WTC11 (cell line): ENCODE measurements around the gene KIR3DL1. TPM values are rescaled to one million over a fixed set of nuclear protein-coding genes. Genes with fewer than 3 reads are reported as not detected.

ENCODE experiments used
- ATAC-seq: fragments of 200-7000 bp; cut with Tn5 transposase; 2 replicates; pipeline ENCODE4 v1.10.0; 2021; ENCODE audit warnings: mild to moderate bottlenecking, moderate library complexity
- CTCF ChIA-PET: fragments of 300-600 bp; sonication (Branson Sonifier 250); formaldehyde crosslinking; loops from one replicate; lab custom pipeline; 2021; ENCODE audit warnings: antibody characterized with exemption; lab: Charles Lee
- POLR2A ChIA-PET: fragments of 350-600 bp; sonication (Branson Sonifier 250); formaldehyde crosslinking; loops from one replicate; lab custom pipeline; 2021; ENCODE audit warnings: antibody characterized with exemption; lab: Charles Lee
- DNase-seq: peaks from one replicate; pipeline ENCODE4 v3.0.0; 2021; ENCODE audit warnings: low spot score
- H3K27ac Mint-ChIP-seq: 2 replicates; pipeline ENCODE4 v1.8.0; 2021; ENCODE audit warnings: mixed read lengths
- H3K27me3 Mint-ChIP-seq: 2 replicates; pipeline ENCODE4 v1.8.0; 2021; ENCODE audit warnings: low read depth, mild to moderate bottlenecking, moderate library complexity, mixed read lengths
- H3K36me3 Mint-ChIP-seq: 2 replicates; pipeline ENCODE4 v1.8.0; 2021; ENCODE audit warnings: mixed read lengths
- H3K4me1 Mint-ChIP-seq: 2 replicates; pipeline ENCODE4 v1.8.0; 2022; ENCODE audit warnings: mixed read lengths
- H3K4me3 Mint-ChIP-seq: 2 replicates; pipeline ENCODE4 v1.8.0; 2021; ENCODE audit warnings: mild to moderate bottlenecking, moderate library complexity, mixed read lengths
- H3K9me3 Mint-ChIP-seq: 2 replicates; pipeline ENCODE4 v1.8.0; 2021; ENCODE audit warnings: mixed read lengths
- CREM ChIP-seq: sonication (generic); formaldehyde crosslinking; IDR thresholded peaks from 2 replicates; pipeline ENCODE4 v1.8.1; 2022; ENCODE audit warnings: mild to moderate bottlenecking, missing genetic modification reagents, moderate library complexity
- GTF2I ChIP-seq: fragments of 250-450 bp; sonication (Bioruptor Pico); conservative IDR thresholded peaks from 2 replicates; pipeline ENCODE4 v1.4.0; 2021; ENCODE audit warnings: mild to moderate bottlenecking
- HMGA2 ChIP-seq: fragments of 250-450 bp; sonication (Bioruptor Pico); IDR thresholded peaks from 2 replicates; pipeline ENCODE4 v1.4.0; 2021; ENCODE audit warnings: mild to moderate bottlenecking, moderate library complexity
- SMAD3 ChIP-seq: sonication (generic); formaldehyde crosslinking; IDR thresholded peaks from 2 replicates; pipeline ENCODE4 v1.8.0; 2022; ENCODE audit warnings: missing genetic modification reagents, mild to moderate bottlenecking, borderline replicate concordance
- TEAD4 ChIP-seq: sonication (generic); formaldehyde crosslinking; IDR thresholded peaks from 2 replicates; pipeline ENCODE4 v1.8.0; 2022; ENCODE audit warnings: mild to moderate bottlenecking, missing genetic modification reagents
- TP53 ChIP-seq: sonication (generic); formaldehyde crosslinking; IDR thresholded peaks from 2 replicates; pipeline ENCODE4 v1.8.1; 2023; ENCODE audit warnings: mild to moderate bottlenecking, missing genetic modification reagents
- ZBTB21 ChIP-seq: sonication (generic); formaldehyde crosslinking; IDR thresholded peaks from 2 replicates; pipeline ENCODE4 v1.8.1; 2023; ENCODE audit warnings: mild to moderate bottlenecking, missing genetic modification reagents, borderline replicate concordance
- ZNF121 ChIP-seq: sonication (generic); formaldehyde crosslinking; IDR thresholded peaks from 2 replicates; pipeline ENCODE4 v1.8.0; 2023; ENCODE audit warnings: missing genetic modification reagents
- ZNF138 ChIP-seq: sonication (generic); formaldehyde crosslinking; conservative IDR thresholded peaks from 2 replicates; pipeline ENCODE4 v1.8.1; 2022; ENCODE audit warnings: mild to moderate bottlenecking, moderate library complexity, missing genetic modification reagents
- ZNF232 ChIP-seq: sonication (generic); formaldehyde crosslinking; IDR thresholded peaks from 2 replicates; pipeline ENCODE4 v1.8.0; 2022; ENCODE audit warnings: mild to moderate bottlenecking, missing genetic modification reagents
- ZNF317 ChIP-seq: sonication (generic); formaldehyde crosslinking; IDR thresholded peaks from 2 replicates; pipeline ENCODE4 v1.8.1; 2023; ENCODE audit warnings: low read depth, mild to moderate bottlenecking, moderate library complexity, missing genetic modification reagents, borderline replicate concordance
- ZNF423 ChIP-seq: fragments of 250-450 bp; sonication (Bioruptor Pico); IDR thresholded peaks from 2 replicates; pipeline ENCODE4 v2.1.2; 2022; ENCODE audit warnings: mild to moderate bottlenecking, moderate library complexity
- total RNA-seq: library from RNA; stranded (reverse); gene quantifications from 3 replicates; pipeline ENCODE4 v1.2.3, GENCODE V29; 2021
- TF ChIP-seq, protein P1 (sequence below): sonication (generic); formaldehyde crosslinking; IDR thresholded peaks from 2 replicates; pipeline ENCODE4 v1.8.0; 2023; ENCODE audit warnings: mild to moderate bottlenecking, missing genetic modification reagents
- TF ChIP-seq, protein P2 (sequence below): sonication (generic); formaldehyde crosslinking; IDR thresholded peaks from 2 replicates; pipeline ENCODE4 v1.8.1; 2022; ENCODE audit warnings: mild to moderate bottlenecking, moderate library complexity, missing genetic modification reagents
- TF ChIP-seq, protein P3 (sequence below): fragments of 250-450 bp; sonication (Bioruptor Pico); IDR thresholded peaks from 2 replicates; pipeline ENCODE4 v1.9.0; 2021; ENCODE audit warnings: mild to moderate bottlenecking, borderline replicate concordance
- TF ChIP-seq, protein P4 (sequence below): sonication (generic); formaldehyde crosslinking; IDR thresholded peaks from 2 replicates; pipeline ENCODE4 v1.8.1; 2022; ENCODE audit warnings: low read depth, mild to moderate bottlenecking, moderate library complexity, missing genetic modification reagents, borderline replicate concordance
- TF ChIP-seq, protein P5 (sequence below): sonication (generic); formaldehyde crosslinking; IDR thresholded peaks from 2 replicates; pipeline ENCODE4 v1.8.0; 2022; ENCODE audit warnings: mild to moderate bottlenecking, missing genetic modification reagents
- TF ChIP-seq, protein P6 (sequence below): sonication (generic); formaldehyde crosslinking; IDR thresholded peaks from 2 replicates; pipeline ENCODE4 v1.8.1; 2022; ENCODE audit warnings: mild to moderate bottlenecking, missing genetic modification reagents, moderate library complexity, borderline replicate concordance
- TF ChIP-seq, protein P7 (sequence below): sonication (generic); formaldehyde crosslinking; conservative IDR thresholded peaks from 2 replicates; pipeline ENCODE4 v1.8.1; 2022; ENCODE audit warnings: mild to moderate bottlenecking, missing genetic modification reagents

The KIR3DL1 gene
- total RNA-seq, 1 experiment from 2014 or later, result not detected

DNA sequence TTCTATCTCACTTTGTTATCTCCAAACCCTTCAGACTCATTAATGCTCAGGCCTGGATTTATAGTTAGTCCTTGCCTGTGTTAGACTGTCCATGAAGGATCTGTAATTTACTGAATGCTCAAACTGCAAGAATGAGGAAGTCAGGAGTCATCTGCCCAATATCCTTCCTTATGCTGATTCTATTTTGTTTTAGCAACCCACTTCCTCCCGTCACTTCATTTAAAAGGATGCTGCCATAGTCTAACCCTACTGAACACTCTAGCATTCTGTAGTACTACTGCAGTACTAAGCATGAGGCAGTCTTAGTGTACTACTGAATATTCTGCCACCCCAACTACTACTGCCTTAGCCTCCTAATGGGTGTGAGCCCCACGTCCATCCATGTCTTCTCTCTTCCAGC, 59.2 kb downstream of the KIR3DL1 start (continued):
- TF ChIP-seq, protein P1, sequence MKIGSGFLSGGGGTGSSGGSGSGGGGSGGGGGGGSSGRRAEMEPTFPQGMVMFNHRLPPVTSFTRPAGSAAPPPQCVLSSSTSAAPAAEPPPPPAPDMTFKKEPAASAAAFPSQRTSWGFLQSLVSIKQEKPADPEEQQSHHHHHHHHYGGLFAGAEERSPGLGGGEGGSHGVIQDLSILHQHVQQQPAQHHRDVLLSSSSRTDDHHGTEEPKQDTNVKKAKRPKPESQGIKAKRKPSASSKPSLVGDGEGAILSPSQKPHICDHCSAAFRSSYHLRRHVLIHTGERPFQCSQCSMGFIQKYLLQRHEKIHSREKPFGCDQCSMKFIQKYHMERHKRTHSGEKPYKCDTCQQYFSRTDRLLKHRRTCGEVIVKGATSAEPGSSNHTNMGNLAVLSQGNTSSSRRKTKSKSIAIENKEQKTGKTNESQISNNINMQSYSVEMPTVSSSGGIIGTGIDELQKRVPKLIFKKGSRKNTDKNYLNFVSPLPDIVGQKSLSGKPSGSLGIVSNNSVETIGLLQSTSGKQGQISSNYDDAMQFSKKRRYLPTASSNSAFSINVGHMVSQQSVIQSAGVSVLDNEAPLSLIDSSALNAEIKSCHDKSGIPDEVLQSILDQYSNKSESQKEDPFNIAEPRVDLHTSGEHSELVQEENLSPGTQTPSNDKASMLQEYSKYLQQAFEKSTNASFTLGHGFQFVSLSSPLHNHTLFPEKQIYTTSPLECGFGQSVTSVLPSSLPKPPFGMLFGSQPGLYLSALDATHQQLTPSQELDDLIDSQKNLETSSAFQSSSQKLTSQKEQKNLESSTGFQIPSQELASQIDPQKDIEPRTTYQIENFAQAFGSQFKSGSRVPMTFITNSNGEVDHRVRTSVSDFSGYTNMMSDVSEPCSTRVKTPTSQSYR (CRISPR knock-in tag), result no peak
- TF ChIP-seq, protein P2, sequence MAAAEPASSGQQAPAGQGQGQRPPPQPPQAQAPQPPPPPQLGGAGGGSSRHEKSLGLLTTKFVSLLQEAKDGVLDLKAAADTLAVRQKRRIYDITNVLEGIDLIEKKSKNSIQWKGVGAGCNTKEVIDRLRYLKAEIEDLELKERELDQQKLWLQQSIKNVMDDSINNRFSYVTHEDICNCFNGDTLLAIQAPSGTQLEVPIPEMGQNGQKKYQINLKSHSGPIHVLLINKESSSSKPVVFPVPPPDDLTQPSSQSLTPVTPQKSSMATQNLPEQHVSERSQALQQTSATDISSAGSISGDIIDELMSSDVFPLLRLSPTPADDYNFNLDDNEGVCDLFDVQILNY (CRISPR knock-in tag), result no peak
- TF ChIP-seq ZNF423 (CRISPR knock-in tag), result no peak
- TF ChIP-seq CREM (CRISPR knock-in tag), result no peak
- TF ChIP-seq SMAD3 (CRISPR knock-in tag), result no peak
- TF ChIP-seq, protein P3, sequence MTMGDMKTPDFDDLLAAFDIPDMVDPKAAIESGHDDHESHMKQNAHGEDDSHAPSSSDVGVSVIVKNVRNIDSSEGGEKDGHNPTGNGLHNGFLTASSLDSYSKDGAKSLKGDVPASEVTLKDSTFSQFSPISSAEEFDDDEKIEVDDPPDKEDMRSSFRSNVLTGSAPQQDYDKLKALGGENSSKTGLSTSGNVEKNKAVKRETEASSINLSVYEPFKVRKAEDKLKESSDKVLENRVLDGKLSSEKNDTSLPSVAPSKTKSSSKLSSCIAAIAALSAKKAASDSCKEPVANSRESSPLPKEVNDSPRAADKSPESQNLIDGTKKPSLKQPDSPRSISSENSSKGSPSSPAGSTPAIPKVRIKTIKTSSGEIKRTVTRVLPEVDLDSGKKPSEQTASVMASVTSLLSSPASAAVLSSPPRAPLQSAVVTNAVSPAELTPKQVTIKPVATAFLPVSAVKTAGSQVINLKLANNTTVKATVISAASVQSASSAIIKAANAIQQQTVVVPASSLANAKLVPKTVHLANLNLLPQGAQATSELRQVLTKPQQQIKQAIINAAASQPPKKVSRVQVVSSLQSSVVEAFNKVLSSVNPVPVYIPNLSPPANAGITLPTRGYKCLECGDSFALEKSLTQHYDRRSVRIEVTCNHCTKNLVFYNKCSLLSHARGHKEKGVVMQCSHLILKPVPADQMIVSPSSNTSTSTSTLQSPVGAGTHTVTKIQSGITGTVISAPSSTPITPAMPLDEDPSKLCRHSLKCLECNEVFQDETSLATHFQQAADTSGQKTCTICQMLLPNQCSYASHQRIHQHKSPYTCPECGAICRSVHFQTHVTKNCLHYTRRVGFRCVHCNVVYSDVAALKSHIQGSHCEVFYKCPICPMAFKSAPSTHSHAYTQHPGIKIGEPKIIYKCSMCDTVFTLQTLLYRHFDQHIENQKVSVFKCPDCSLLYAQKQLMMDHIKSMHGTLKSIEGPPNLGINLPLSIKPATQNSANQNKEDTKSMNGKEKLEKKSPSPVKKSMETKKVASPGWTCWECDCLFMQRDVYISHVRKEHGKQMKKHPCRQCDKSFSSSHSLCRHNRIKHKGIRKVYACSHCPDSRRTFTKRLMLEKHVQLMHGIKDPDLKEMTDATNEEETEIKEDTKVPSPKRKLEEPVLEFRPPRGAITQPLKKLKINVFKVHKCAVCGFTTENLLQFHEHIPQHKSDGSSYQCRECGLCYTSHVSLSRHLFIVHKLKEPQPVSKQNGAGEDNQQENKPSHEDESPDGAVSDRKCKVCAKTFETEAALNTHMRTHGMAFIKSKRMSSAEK (CRISPR knock-in tag), result no peak
- no peak for TF ChIP-seq ZNF232 (CRISPR knock-in tag)
- no peak for TF ChIP-seq ZBTB21
- no peak for TF ChIP-seq GTF2I (CRISPR knock-in tag)
- no peak for TF ChIP-seq TP53 (CRISPR knock-in tag)
- TF ChIP-seq, protein P4, sequence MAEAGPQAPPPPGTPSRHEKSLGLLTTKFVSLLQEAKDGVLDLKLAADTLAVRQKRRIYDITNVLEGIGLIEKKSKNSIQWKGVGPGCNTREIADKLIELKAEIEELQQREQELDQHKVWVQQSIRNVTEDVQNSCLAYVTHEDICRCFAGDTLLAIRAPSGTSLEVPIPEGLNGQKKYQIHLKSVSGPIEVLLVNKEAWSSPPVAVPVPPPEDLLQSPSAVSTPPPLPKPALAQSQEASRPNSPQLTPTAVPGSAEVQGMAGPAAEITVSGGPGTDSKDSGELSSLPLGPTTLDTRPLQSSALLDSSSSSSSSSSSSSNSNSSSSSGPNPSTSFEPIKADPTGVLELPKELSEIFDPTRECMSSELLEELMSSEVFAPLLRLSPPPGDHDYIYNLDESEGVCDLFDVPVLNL, result no peak
- TF ChIP-seq ZNF121 (CRISPR knock-in tag), result no peak
- TF ChIP-seq, protein P5, sequence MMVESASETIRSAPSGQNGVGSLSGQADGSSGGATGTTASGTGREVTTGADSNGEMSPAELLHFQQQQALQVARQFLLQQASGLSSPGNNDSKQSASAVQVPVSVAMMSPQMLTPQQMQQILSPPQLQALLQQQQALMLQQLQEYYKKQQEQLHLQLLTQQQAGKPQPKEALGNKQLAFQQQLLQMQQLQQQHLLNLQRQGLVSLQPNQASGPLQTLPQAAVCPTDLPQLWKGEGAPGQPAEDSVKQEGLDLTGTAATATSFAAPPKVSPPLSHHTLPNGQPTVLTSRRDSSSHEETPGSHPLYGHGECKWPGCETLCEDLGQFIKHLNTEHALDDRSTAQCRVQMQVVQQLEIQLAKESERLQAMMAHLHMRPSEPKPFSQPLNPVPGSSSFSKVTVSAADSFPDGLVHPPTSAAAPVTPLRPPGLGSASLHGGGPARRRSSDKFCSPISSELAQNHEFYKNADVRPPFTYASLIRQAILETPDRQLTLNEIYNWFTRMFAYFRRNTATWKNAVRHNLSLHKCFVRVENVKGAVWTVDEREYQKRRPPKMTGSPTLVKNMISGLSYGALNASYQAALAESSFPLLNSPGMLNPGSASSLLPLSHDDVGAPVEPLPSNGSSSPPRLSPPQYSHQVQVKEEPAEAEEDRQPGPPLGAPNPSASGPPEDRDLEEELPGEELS, result no peak

DNA sequence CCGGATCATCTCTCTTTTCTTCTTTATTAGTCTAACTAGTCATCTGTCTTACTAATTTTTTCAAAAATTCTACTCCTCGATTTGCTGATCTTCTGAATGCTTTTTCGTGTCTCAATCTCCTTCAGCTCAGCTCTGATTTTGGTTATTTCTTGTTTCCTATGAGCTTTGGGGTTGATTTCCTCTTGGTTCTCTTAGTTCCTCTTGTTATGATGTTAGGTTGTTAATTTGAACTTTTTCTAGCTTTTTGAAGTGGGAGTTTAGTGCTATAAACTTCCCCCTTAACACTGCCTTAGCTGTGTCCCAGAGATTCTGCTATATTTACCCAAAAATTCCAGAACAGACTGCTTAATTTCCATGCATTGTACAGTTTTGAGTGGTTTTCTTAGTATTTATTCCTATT, 61.2 kb downstream of the KIR3DL1 start:
- CTCF ChIA-PET, result no interaction called here
- TF ChIP-seq, protein P6, sequence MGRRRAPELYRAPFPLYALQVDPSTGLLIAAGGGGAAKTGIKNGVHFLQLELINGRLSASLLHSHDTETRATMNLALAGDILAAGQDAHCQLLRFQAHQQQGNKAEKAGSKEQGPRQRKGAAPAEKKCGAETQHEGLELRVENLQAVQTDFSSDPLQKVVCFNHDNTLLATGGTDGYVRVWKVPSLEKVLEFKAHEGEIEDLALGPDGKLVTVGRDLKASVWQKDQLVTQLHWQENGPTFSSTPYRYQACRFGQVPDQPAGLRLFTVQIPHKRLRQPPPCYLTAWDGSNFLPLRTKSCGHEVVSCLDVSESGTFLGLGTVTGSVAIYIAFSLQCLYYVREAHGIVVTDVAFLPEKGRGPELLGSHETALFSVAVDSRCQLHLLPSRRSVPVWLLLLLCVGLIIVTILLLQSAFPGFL (CRISPR knock-in tag), result no peak
- TF ChIP-seq HMGA2 (no peak), ZNF317 (CRISPR knock-in tag) (no peak), TEAD4 (CRISPR knock-in tag) (no peak), CREM (CRISPR knock-in tag) (no peak), ZNF138 (CRISPR knock-in tag) (no peak)
- TF ChIP-seq, protein P7, sequence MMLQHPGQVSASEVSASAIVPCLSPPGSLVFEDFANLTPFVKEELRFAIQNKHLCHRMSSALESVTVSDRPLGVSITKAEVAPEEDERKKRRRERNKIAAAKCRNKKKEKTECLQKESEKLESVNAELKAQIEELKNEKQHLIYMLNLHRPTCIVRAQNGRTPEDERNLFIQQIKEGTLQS (CRISPR knock-in tag), result no peak
- TF ChIP-seq, protein P1 (CRISPR knock-in tag), result no peak

More for the DNA sequence above, 61.2 kb downstream of the KIR3DL1 start:
- ATAC-seq, result no peak
- H3K4me1 Mint-ChIP-seq, result peaks cover 30% of the 10 kb centered on the region
- H3K27me3 Mint-ChIP-seq, result peaks cover 28% of the 10 kb centered on the region
- H3K4me3 Mint-ChIP-seq, result no peak overlapping the region
- H3K36me3 Mint-ChIP-seq, result no peaks in the 10 kb centered on the region
- H3K27ac Mint-ChIP-seq, result no peak overlapping the region
- POLR2A ChIA-PET, result interaction anchor here (0.7 kb wide), 1 partner anchor 149 kb away, joined by 3 read pairs; no protein-coding TSS in a partner anchor
- peaks cover 13% of the 10 kb centered on the region for H3K9me3 Mint-ChIP-seq
- no peak for DNase-seq
